ENCODE results near the gene ZNF433.
"Not testable (repeated sequence)": the region's sequence is repeated elsewhere in the genome, so short reads cannot be mapped to it uniquely, and the experiment has no call there.

Gene ZNF433

GRCh38 chr19:12035220-12036172 is at the start of gene ZNF433:
Gene ZNF433, minus strand, starts transcription at chr19:12035679. Its CDS starts 140 bp downstream, at chr19:12035539.
- peak; percentile 85 to 96 (median 90) for DNase-seq

- not testable (repeated sequence) for DNase-seq
These were observed 47.9 kb upstream of the ZNF433 start for GRCh38 chr19:12083336-12083735.

- no peak for DNase-seq
These were observed 41.9 kb upstream of the ZNF433 start for GRCh38 chr19:12077375-12077774.

DNA sequence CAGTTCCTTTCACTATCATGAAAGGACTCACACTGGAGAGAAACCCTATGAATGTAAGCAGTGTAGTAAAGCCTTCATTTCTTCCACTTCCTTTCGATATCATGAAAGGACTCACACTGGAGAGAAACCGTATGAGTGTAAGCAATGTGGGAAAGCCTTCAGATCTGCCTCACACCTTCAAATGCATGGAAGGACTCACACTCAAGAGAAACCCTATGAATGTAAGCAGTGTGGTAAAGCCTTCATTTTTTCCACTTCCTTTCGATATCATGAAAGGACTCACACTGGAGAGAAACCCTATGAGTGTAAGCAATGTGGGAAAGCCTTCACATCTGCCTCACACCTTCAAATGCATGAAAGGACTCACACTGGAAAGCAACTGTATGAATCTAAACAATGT is 40.9 kb upstream of the ZNF433 start:
- DNase-seq, result not testable (repeated sequence)

DNA sequence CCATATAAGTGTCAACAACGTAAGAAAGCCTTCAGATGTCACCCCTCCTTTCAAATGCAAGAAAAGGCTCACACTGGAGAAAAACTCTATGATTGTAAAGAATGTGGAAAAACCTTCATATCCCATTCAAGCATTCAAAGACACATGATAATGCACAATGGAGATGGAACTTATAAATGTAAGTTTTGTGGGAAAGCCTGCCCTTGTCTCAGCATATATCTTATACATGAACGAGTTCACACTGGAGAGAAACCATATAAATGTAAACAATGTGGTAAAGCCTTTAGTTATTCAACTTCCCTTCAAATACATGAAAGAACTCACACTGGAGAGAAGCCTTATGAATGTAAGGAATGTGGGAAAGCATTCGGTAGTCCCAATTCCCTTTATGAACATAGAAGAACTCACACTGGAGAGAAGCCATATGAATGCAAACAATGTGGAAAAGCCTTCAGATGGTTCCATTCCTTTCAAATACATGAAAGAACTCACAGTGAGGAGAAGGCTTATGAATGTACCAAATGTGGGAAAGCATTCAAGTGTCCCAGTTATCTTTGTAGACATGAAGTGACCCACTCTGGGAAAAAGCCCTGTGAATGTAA is 40.2 kb upstream of the ZNF433 start:
- DNase-seq, result no peak

DNA sequence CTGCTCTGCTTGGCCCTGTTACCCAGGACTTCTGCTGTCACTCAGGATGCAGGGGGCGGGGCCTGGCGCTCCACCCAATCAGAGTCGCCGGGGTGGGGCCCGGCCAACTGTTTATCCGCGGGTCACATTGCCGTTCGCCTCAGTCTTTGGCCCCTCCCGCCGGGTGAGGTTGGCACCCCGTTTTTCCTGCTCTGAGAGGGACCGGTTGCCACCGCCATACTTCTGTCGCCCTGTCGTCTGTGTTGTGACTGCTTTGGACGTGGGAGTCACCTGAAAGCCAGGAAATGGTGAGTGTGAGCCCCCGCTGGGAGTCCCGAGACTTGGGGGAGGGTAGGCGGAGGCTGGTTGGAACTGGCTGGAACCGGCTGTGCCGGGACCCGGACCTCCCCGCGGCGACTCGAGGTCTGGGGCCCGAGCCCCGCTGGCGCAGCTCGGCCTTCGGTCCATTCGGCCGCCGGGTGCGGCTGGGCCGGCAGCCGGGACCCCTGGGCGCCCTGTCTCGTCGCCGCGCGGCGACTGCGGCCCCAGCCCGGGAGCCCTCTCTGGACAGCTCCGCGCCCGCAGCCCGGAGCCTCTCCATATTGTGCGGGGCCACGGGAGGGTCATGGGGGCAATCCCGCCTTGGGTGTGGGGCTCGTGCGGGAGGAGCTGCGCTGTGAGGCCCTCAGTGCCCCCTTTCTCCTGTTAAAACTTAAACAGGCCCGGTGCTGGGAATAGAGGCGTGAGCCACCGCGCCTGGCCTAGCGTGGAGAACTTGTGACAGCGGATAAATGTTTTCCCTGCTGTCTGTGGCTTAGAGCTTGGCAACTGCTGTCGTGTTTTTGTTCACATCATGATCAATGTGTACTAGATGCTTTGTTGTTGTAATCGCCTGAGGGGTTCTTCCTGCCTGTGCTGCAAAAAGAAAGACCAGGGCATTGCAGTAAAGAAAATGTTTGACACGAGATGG is 29.4 kb upstream of the ZNF433 start, which contains the start of gene ZNF844:
ZNF844 (plus strand) TSS at position 142 of the 949 bp plus-strand sequence; CDS start at position 285, 143 bp downstream.
- DNase-seq, result peak; percentile 95 to 98 (median 96)

- no peak for DNase-seq
These were observed 20.3 kb upstream of the ZNF433 start for GRCh38 chr19:12055784-12056183.

GRCh38 chr19:12052497-12053169 is 17.2 kb upstream of the ZNF433 start, which contains the start of gene ZNF878:
Gene ZNF878, minus strand, starts transcription at chr19:12052961. Its CDS starts 160 bp downstream, at chr19:12052801.
- DNase-seq, result peak; percentile 79 to 92 (median 86)

- DNase-seq, result peak; percentile 21 to 34 (median 34)
These were observed 16.6 kb upstream of the ZNF433 start for GRCh38 chr19:12052091-12052496.

- no peak for DNase-seq
These were observed 12.4 kb upstream of the ZNF433 start for GRCh38 chr19:12047868-12048267.

GRCh38 chr19:12043752-12044422 is 8.4 kb upstream of the ZNF433 start:
- DNase-seq, result no peak

GRCh38 chr19:12042893-12043292 is 7.4 kb upstream of the ZNF433 start:
- DNase-seq, result no peak

DNA sequence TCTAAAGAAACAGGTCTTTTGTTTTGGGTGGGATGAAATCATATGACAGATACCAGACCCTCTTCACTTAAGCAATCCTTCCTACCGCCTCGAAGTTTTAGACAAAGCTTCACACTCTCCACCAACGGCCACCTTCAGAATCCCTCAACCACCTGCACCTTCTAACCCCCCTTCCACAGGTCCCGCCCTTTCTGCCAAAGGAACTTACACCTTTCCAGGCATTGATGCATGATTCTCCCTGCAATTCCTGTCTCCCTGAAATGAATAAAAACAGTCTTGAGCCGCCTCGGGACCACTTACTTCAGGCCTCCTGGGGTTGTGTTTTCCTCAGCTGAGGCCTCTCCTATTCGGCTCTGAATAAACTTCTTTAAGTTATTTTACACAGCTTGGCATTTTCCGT is 859 bp downstream of the ZNF433 start:
- DNase-seq, result no peak

- DNase-seq, result no peak
These were observed 1.3 kb downstream of the ZNF433 start for GRCh38 chr19:12034198-12034597.

GRCh38 chr19:12015753-12016116 is 19.7 kb downstream of the ZNF433 start:
- no peak for DNase-seq

DNA sequence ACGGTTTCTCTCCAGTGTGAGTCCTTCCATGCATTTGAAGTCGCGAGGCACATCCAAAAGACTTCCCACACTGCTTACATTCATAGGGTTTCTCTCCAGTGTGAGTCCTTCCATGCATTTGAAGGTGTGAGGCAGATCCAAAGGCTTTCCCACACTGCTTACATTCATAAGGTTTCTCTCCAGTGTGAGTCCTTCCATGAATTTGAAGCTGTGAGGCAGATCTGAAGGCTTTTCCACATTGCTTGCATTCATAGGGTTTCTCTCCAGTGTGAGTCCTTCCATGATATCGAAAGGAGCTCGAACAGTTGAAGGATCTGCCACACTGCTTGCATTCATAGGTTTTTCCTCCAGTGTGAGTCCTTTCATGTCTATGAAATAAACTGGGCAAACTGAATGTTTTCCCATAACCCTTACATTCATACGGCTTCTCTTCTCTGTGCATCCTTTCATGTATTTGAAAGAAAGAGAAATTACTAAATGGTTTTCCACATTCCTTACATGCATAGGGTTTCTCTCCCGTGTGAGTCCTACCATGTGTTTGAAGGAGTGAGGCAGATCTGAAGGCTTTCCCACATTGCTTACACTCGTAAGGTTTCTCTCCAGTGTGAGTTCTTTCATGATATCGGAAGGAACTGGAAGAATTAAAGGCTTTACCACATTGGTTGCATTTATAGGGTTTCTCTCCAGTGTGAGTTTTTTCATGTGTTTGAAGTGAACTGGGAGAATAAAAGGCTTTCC is 20.3 kb downstream of the ZNF433 start:
- DNase-seq, result no peak

DNA sequence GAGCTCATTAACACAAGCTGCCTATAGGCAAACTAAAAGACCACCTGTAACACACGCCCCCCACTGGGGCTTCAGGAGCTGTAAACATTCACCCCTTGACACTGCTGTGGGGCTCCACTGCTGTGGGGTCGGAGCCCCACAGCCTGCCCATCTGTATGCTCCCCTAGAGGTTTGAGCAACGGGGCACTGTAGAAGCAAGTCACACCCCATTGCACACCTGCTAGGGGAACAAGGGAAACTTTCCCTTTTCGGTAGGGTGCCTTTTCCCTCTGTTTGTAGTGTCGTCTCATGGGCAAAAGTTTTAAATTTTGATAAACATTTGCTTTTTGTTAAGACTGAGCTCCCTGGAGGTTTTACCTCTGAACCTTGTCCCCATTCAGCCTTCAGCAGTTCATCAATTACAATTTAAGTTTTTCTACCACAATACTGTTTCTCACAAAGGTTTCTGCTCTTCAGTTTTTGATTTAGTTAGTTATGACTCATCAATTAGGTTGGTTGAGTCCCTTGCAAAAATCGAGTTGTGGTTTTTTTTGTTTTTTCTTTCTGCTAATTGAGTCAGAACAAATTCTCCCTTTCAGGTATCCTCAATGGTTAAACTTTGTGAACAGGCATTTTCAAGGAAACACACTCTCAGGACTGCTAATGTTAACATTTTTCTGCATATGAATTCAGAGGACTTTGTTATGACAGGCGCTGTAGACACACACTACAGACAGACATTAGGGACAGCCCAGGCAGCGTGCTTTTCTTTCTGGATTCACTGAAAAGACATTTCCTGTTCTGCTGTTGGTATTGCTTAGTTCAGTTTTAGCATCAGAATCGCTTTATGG is 35.1 kb downstream of the ZNF433 start:
- no peak for DNase-seq

DNA sequence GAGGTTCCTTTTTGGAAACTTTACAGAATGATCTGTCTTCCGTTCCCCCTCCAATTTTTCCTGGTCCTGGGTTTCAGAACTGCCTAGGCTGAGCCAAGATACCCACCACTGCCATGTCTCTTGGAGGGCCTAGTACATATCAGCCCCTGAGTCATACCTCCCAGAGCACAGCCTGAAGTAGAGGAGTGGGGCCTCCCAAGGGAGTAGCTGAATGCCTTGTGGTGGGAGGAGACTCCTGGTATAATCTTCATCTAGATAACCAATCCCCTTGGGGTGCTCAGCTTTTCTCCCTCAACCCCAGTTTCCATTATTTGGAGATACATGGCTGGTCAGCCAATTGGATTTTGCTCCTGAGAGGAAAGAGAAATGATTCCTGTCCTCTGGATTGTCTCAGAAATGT is 40.3 kb downstream of the ZNF433 start:
- DNase-seq, result no peak

GRCh38 chr19:11991921-11992320 is 43.6 kb downstream of the ZNF433 start:
- not testable (repeated sequence) for DNase-seq

- no peak for DNase-seq
These were observed 46.4 kb downstream of the ZNF433 start for GRCh38 chr19:11989112-11989456.

Data from suppressor macrophage treated with lipopolysaccharide for 1 hour (primary cell).